Medulla oblongata (tissue), 1 donor: Measurements from ENCODE around the gene LCLAT1.

Experiments
- DNase-seq: peaks from one replicate; pipeline ENCODE4 v3.0.0-alpha.2; 2015; ENCODE audit errors: extremely low spot score

Gene LCLAT1

GRCh38 chr2:30422444-30423040, 24.5 kb upstream of the LCLAT1 start:
- no peak for DNase-seq

GRCh38 chr2:30424231-30424630, 22.8 kb upstream of the LCLAT1 start:
- no peak for DNase-seq

GRCh38 chr2:30425326-30425725, 21.7 kb upstream of the LCLAT1 start:
- peak; percentile 69 for DNase-seq

GRCh38 chr2:30427606-30428347, 19.3 kb upstream of the LCLAT1 start:
- DNase-seq: no peak

- DNase-seq: no peak
Measured at GRCh38 chr2:30428348-30428662, 18.7 kb upstream of the LCLAT1 start.

- DNase-seq: no peak
Measured at GRCh38 chr2:30428827-30429461, 18.1 kb upstream of the LCLAT1 start.

- DNase-seq: no peak
Measured at GRCh38 chr2:30433541-30434299, 13.3 kb upstream of the LCLAT1 start.

- DNase-seq: no peak
Measured at GRCh38 chr2:30434708-30435107, 12.3 kb upstream of the LCLAT1 start.

- DNase-seq: no peak
Measured at GRCh38 chr2:30436859-30437435, 10.1 kb upstream of the LCLAT1 start.

GRCh38 chr2:30437809-30438548, 9.1 kb upstream of the LCLAT1 start:
- DNase-seq: no peak

GRCh38 chr2:30439296-30439695, 7.8 kb upstream of the LCLAT1 start:
- DNase-seq: no peak

- no peak for DNase-seq
Measured at GRCh38 chr2:30439879-30440278, 7.2 kb upstream of the LCLAT1 start.

- no peak for DNase-seq
Measured at GRCh38 chr2:30441023-30441422, 6.0 kb upstream of the LCLAT1 start.

- no peak for DNase-seq
Measured at GRCh38 chr2:30443081-30443480, 4.0 kb upstream of the LCLAT1 start.

GRCh38 chr2:30444273-30444672, 2.8 kb upstream of the LCLAT1 start:
- DNase-seq: no peak

- no peak for DNase-seq
Measured at GRCh38 chr2:30445266-30445821, 1.7 kb upstream of the LCLAT1 start.

- DNase-seq: no peak
Measured at GRCh38 chr2:30446602-30447148, 371 bp upstream of the LCLAT1 start.

- DNase-seq: no peak
Measured at GRCh38 chr2:30448308-30448707, 1.3 kb downstream of the LCLAT1 start.

- DNase-seq: no peak
Measured at GRCh38 chr2:30448866-30449265, 1.8 kb downstream of the LCLAT1 start.

GRCh38 chr2:30450025-30450424, 3.0 kb downstream of the LCLAT1 start:
- DNase-seq: no peak

- no peak for DNase-seq
Measured at GRCh38 chr2:30453498-30453897, 6.5 kb downstream of the LCLAT1 start.
